HepG2 (cell line): ENCODE measurements around the gene EXOSC9. TPM values are rescaled to one million over a fixed set of nuclear protein-coding genes. Genes with fewer than 3 reads are reported as not detected.

Experiments used
- ARHGAP35 ChIP-seq: sonication (generic); formaldehyde crosslinking; IDR thresholded peaks from 2 replicates; pipeline ENCODE4 v1.9.0; 2022; ENCODE audit warnings: mild to moderate bottlenecking, inconsistent platforms, moderate library complexity, missing genetic modification reagents, borderline replicate concordance
- ATF7 ChIP-seq, 2 experiments: fragments of 450-650 bp in 1 of 2; sonication (generic) in 1 of 2; formaldehyde crosslinking in 1 of 2; IDR thresholded peaks; 2 replicates each; pipeline versions ENCODE4 v1.4.0 to v1.6.1; 2016 to 2020; ENCODE audit warnings: antibody characterized with exemption in 1 of 2, mild to moderate bottlenecking in 1 of 2, missing genetic modification reagents in 1 of 2
- CHD2 ChIP-seq: IDR thresholded peaks from 2 replicates; pipeline ENCODE4 v1.6.1; 2011; ENCODE audit warnings: low read depth, low read length, improper control_type of control experiment
- EZH2 ChIP-seq: conservative IDR thresholded peaks from 2 replicates; pipeline ENCODE4 v1.6.1; 2012; ENCODE audit warnings: mild to moderate bottlenecking, low read depth, low read length, moderate library complexity
- HNRNPL ChIP-seq: fragments of 200-400 bp; formaldehyde crosslinking; IDR thresholded peaks from 2 replicates; pipeline ENCODE4 v1.6.1; 2017; ENCODE audit warnings: mild to moderate bottlenecking, low read depth, low read length
- ISX ChIP-seq: sonication (generic); formaldehyde crosslinking; conservative IDR thresholded peaks from 2 replicates; pipeline ENCODE4 v1.5.0; 2020; ENCODE audit warnings: missing genetic modification reagents
- LCORL ChIP-seq, 2 experiments: fragments of 450-650 bp in 1 of 2; sonication (generic) in 1 of 2; formaldehyde crosslinking in 1 of 2; IDR thresholded peaks; 2 replicates each; pipeline versions ENCODE4 v1.5.0 to v1.6.1; 2017 to 2020; ENCODE audit warnings: antibody characterized with exemption in 1 of 2, missing genetic modification reagents in 1 of 2
- MEIS2 ChIP-seq: sonication (generic); formaldehyde crosslinking; IDR thresholded peaks from 2 replicates; pipeline ENCODE4 v1.9.0; 2021; ENCODE audit warnings: mild to moderate bottlenecking, missing genetic modification reagents
- MXD3 ChIP-seq: IDR thresholded peaks from 2 replicates; pipeline ENCODE4 v1.6.1; 2016; ENCODE audit warnings: mild to moderate bottlenecking, missing biosample characterization, missing genetic modification reagents
- NCOR1 ChIP-seq: fragments of 200-600 bp; sonication (generic); IDR thresholded peaks from 2 replicates; pipeline ENCODE4 v1.7.0; 2017; ENCODE audit warnings: antibody characterized with exemption, low read length, borderline replicate concordance
- ONECUT2 ChIP-seq: sonication (generic); formaldehyde crosslinking; IDR thresholded peaks from 2 replicates; pipeline ENCODE4 v1.4.0; 2020; ENCODE audit warnings: missing genetic modification reagents
- ZBTB20 ChIP-seq: sonication (generic); formaldehyde crosslinking; IDR thresholded peaks from 2 replicates; pipeline ENCODE4 v1.8.1; 2023; ENCODE audit warnings: missing genetic modification reagents, low read depth, mild to moderate bottlenecking, borderline replicate concordance
- ZBTB39 ChIP-seq: sonication (generic); formaldehyde crosslinking; IDR thresholded peaks from 2 replicates; pipeline ENCODE4 v1.5.0; 2020; ENCODE audit warnings: missing genetic modification reagents
- ZMYM4 ChIP-seq: sonication (generic); formaldehyde crosslinking; IDR thresholded peaks from 2 replicates; pipeline ENCODE4 v1.8.1; 2023; ENCODE audit warnings: mild to moderate bottlenecking, missing genetic modification reagents
- ZNF143 ChIP-seq: sonication (generic); formaldehyde crosslinking; IDR thresholded peaks from 2 replicates; pipeline ENCODE4 v1.4.0; 2020; ENCODE audit warnings: missing genetic modification reagents
- ZNF556 ChIP-seq: sonication (generic); formaldehyde crosslinking; IDR thresholded peaks from 2 replicates; pipeline ENCODE4 v1.4.0; 2020; ENCODE audit warnings: mild to moderate bottlenecking, missing genetic modification reagents, borderline replicate concordance
- ZNF614 ChIP-seq: IDR thresholded peaks from 2 replicates; pipeline ENCODE4 v1.6.1; 2018; ENCODE audit warnings: missing biosample characterization, missing genetic modification reagents, inconsistent platforms, borderline replicate concordance
- polyA plus RNA-seq, 8 experiments: library from polyadenylated mRNA; depleted of rRNA in 3 of 8; stranded (reverse) in 7 of 8; unstranded in 1 of 8; fragments of >200 nt; fragmentation: Illumina TruSeq in 4 of 8; extraction: Trizol in 4 of 8; gene quantifications; 2 replicates each; pipeline versions ENCODE4 v1.2.1 to v1.2.3, GENCODE V29; 2011 to 2016; ENCODE audit warnings: low read depth in 4 of 8, missing spikeins in 1 of 8, mixed read lengths in 1 of 8; ENCODE audit not compliant: insufficient read depth in 1 of 8
- total RNA-seq, 5 experiments: library from RNA; depleted of rRNA; stranded (reverse); fragments of >200 nt; fragmentation: Illumina TruSeq; extraction: Trizol; gene quantifications; 2 replicates each; pipeline ENCODE4 v1.2.3, GENCODE V29; 2016; ENCODE audit warnings: low read depth in 1 of 5
- TF ChIP-seq, protein P1 (sequence below): sonication (generic); formaldehyde crosslinking; IDR thresholded peaks from 2 replicates; pipeline ENCODE4 v1.5.0; 2020; ENCODE audit warnings: mild to moderate bottlenecking, missing genetic modification reagents, borderline replicate concordance
- TF ChIP-seq, protein P2 (sequence below): sonication (generic); formaldehyde crosslinking; IDR thresholded peaks from 2 replicates; pipeline ENCODE4 v1.8.1; 2023; ENCODE audit warnings: mild to moderate bottlenecking, missing genetic modification reagents
- TF ChIP-seq, protein P3 (sequence below): sonication (generic); formaldehyde crosslinking; IDR thresholded peaks from 2 replicates; pipeline ENCODE4 v1.5.0; 2020; ENCODE audit warnings: missing genetic modification reagents, mild to moderate bottlenecking, borderline replicate concordance

EXOSC9 gene
- total and polyA plus RNA-seq, 2 of the 13 experiments (the other 11 are each of a cell fraction or from before 2014, with no cell fraction given), result 26.0 to 48.0 TPM

DNA sequence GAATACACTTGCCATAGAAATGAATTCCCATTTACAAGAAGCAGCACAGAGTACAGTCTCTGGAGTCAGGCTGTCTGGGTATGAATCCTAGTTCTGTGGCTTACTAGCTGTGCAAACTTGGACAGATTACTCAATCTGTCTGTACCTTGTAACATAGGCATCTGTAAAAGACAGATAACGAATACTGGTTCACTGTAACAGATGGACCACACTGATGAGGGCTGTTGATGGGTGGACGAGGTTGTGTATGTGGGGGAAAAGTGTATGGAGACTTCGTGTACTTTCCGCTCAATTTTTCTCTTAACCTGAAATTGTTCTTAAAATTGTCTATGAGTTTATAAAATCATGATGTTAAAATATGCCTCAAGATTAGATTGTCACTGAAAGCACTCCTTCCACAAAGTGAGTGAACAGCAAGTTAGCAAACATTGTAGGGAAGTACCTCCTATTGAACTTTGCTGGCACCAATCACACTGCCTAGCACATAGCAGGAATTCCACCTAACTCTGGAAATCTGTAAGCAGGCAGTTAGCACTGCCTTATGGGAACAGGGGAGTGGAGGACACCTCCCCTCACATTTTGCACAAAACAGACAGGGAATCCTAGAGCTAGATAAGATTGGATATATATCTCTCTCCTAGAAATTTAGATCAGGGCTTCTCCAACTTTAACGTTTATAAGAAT is 6.5 kb upstream of the EXOSC9 start (continued):
- TF ChIP-seq, protein P1, sequence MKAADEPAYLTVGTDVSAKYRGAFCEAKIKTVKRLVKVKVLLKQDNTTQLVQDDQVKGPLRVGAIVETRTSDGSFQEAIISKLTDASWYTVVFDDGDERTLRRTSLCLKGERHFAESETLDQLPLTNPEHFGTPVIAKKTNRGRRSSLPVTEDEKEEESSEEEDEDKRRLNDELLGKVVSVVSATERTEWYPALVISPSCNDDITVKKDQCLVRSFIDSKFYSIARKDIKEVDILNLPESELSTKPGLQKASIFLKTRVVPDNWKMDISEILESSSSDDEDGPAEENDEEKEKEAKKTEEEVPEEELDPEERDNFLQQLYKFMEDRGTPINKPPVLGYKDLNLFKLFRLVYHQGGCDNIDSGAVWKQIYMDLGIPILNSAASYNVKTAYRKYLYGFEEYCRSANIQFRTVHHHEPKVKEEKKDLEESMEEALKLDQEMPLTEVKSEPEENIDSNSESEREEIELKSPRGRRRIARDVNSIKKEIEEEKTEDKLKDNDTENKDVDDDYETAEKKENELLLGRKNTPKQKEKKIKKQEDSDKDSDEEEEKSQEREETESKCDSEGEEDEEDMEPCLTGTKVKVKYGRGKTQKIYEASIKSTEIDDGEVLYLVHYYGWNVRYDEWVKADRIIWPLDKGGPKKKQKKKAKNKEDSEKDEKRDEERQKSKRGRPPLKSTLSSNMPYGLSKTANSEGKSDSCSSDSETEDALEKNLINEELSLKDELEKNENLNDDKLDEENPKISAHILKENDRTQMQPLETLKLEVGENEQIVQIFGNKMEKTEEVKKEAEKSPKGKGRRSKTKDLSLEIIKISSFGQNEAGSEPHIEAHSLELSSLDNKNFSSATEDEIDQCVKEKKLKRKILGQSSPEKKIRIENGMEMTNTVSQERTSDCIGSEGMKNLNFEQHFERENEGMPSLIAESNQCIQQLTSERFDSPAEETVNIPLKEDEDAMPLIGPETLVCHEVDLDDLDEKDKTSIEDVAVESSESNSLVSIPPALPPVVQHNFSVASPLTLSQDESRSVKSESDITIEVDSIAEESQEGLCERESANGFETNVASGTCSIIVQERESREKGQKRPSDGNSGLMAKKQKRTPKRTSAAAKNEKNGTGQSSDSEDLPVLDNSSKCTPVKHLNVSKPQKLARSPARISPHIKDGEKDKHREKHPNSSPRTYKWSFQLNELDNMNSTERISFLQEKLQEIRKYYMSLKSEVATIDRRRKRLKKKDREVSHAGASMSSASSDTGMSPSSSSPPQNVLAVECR (CRISPR knock-in tag), result peak; percentile 20; the same call in 1 of the 2 replicates
- no peak for TF ChIP-seq CHD2
- TF ChIP-seq EZH2, result no peak
- TF ChIP-seq ZNF614 (CRISPR knock-in tag), result no peak
- peak; percentile 61; the same call in 1 of the 2 replicates for TF ChIP-seq ZMYM4
- no peak for TF ChIP-seq ZBTB20 (CRISPR knock-in tag)
- TF ChIP-seq ONECUT2, result no peak
- TF ChIP-seq NCOR1, result 0 out of 2 replicates have a peak, but pooled peaks have one; percentile 33
- no peak for TF ChIP-seq ATF7 (IDR thresholded peaks at IDR 0.05)
- TF ChIP-seq ATF7 (CRISPR knock-in tag; IDR thresholded peaks at IDR 0.05), result no peak
- no peak for TF ChIP-seq MEIS2 (CRISPR knock-in tag)
- no peak for TF ChIP-seq ISX (CRISPR knock-in tag)
- TF ChIP-seq ZNF556, result no peak
- no peak for TF ChIP-seq HNRNPL
- TF ChIP-seq, protein P2, sequence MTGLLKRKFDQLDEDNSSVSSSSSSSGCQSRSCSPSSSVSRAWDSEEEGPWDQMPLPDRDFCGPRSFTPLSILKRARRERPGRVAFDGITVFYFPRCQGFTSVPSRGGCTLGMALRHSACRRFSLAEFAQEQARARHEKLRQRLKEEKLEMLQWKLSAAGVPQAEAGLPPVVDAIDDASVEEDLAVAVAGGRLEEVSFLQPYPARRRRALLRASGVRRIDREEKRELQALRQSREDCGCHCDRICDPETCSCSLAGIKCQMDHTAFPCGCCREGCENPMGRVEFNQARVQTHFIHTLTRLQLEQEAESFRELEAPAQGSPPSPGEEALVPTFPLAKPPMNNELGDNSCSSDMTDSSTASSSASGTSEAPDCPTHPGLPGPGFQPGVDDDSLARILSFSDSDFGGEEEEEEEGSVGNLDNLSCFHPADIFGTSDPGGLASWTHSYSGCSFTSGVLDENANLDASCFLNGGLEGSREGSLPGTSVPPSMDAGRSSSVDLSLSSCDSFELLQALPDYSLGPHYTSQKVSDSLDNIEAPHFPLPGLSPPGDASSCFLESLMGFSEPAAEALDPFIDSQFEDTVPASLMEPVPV (CRISPR knock-in tag), result no peak
- peak; percentile 64 for TF ChIP-seq ZNF143 (CRISPR knock-in tag)
- TF ChIP-seq ARHGAP35, result no peak
- TF ChIP-seq ZBTB39 (CRISPR knock-in tag), result no peak
- TF ChIP-seq MXD3 (CRISPR knock-in tag), result no peak
- TF ChIP-seq, protein P3, sequence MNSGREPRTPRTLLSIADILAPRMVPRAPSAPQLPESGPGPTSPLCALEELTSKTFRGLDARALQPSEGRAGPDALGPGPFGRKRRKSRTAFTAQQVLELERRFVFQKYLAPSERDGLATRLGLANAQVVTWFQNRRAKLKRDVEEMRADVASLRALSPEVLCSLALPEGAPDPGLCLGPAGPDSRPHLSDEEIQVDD (CRISPR knock-in tag), result no peak
- no peak for TF ChIP-seq LCORL (IDR thresholded peaks at IDR 0.05)
- no peak for TF ChIP-seq LCORL (CRISPR knock-in tag; IDR thresholded peaks at IDR 0.05)
